ENCODE measurements around the gene NR2E1. TPM values are rescaled to one million over a fixed set of nuclear protein-coding genes. Genes with fewer than 3 reads are reported as not detected.

NR2E1 gene
- total and polyA plus RNA-seq, 2 experiments from 2014 or later: not detected

DNA sequence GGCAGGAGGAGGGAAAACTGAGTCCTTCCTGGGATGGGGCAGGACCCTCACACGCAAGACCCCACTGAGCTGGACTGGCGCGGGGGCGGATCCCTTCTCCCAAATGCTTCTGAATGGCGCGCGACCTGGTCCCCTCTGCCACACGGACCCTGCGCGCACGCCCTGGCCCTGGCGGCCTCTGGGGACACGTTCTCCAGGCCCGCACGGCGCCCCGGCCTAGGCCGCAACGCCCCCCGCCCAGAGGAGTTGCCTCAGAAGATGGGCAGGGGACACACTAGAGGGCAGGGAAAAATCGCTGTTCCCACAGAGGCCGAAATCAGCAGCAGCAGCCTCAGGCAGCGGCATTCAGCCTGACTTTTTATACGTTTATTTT, 46.1 kb upstream of the NR2E1 start:
- peaks cover 36% of the 10 kb centered on the region for H3F3A ChIP-seq (replicated peaks; ENCODE audit: low read depth)
- H3K27me3 ChIP-seq (ENCODE audit: insufficient read depth): peaks cover 100% of the 10 kb centered on the region
- H3K9me2 ChIP-seq (ENCODE audit: insufficient read depth): no peaks in the 10 kb centered on the region
- H4K20me1 ChIP-seq (replicated peaks; ENCODE audit: insufficient read depth): peaks cover 11% of the 10 kb centered on the region; the same call in 1 of the 2 replicates
- Mint-ChIP-seq H3K27me3 (ENCODE audit: insufficient read depth, low read depth, poor library complexity) (peaks cover 97% of the 10 kb centered on the region), H3K9me3 (peaks cover 10% of the 10 kb centered on the region), H3K4me1 (peaks cover 64% of the 10 kb centered on the region), H3K4me3 (peak overlapping the region; percentile 64; the same call in 2 of the 3 replicates), H3K36me3 (ENCODE audit: low read depth) (no peaks in the 10 kb centered on the region; the same call in 2 of the 3 replicates), H3K27ac (no peak overlapping the region)
- peak; percentile 2 for TF ChIP-seq EZH2 (IDR thresholded peaks at IDR 0.05; ENCODE audit: low read depth, unreplicated experiment)
- no peak for TF ChIP-seq STAT1 (IDR thresholded peaks at IDR 0.05; ENCODE audit: unreplicated experiment)
- peak; percentile 45 for TF ChIP-seq EZH2phosphoT487 (IDR thresholded peaks at IDR 0.05; ENCODE audit: unreplicated experiment)
- TF ChIP-seq ZNF114 (CRISPR knock-in tag; IDR thresholded peaks at IDR 0.05): no peak
- TF ChIP-seq JUNB (IDR thresholded peaks at IDR 0.05; ENCODE audit: unreplicated experiment): no peak
- peaks cover 62% of the 10 kb centered on the region for H3K4me1 ChIP-seq (ENCODE audit: insufficient read depth)
- H3K4me3 ChIP-seq: peak overlapping the region; percentile 50
- peak; percentile 56 for DNase-seq (ENCODE audit: low spot score)
- H3K79me2 ChIP-seq (replicated peaks; ENCODE audit: insufficient read depth): no peaks in the 10 kb centered on the region
- peak; percentile 4; the same call in 2 of the 3 replicates for ATAC-seq
- H2AFZ ChIP-seq: no peak overlapping the region
- H3K4me2 ChIP-seq: peak overlapping the region; percentile 83
- no peak overlapping the region for H3K27ac ChIP-seq (ENCODE audit: low read depth)
- no peaks in the 10 kb centered on the region for H3K36me3 ChIP-seq (ENCODE audit: insufficient read depth)

DNA sequence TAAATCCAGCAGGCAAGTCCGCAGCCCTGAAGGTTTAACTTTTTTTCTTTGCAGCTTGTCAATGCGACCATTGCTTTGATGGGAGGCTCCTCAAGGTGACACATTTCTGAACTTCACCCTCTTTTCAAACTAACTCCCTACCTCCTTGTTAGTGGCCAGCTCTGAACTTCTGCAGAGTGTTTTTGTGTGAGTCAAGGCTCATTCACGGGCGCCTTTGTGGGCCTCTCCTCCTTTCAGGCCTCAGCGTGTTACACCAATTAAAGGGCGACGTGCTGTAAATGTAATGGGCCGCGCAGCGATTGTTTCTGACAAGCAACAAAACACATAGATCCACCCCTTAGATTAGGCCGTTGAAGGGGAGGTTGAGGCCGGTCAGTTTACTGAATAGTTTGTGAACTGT, 45.5 kb upstream of the NR2E1 start:
- Histone ChIP-seq H2AFZ (no peak overlapping the region), H3K4me1 (ENCODE audit: insufficient read depth) (peaks cover 59% of the 10 kb centered on the region), H3F3A (replicated peaks; ENCODE audit: low read depth) (peaks cover 33% of the 10 kb centered on the region), H3K9me2 (ENCODE audit: insufficient read depth) (no peaks in the 10 kb centered on the region), H4K20me1 (replicated peaks; ENCODE audit: insufficient read depth) (peaks cover 11% of the 10 kb centered on the region; the same call in 1 of the 2 replicates), H3K79me2 (replicated peaks; ENCODE audit: insufficient read depth) (no peaks in the 10 kb centered on the region), H3K27ac (ENCODE audit: low read depth) (no peak overlapping the region), H3K27me3 (ENCODE audit: insufficient read depth) (peaks cover 100% of the 10 kb centered on the region), H3K4me3 (peak overlapping the region; percentile 39), H3K36me3 (ENCODE audit: insufficient read depth) (no peaks in the 10 kb centered on the region), H3K4me2 (peak overlapping the region; percentile 83)
- Mint-ChIP-seq H3K4me1 (peaks cover 60% of the 10 kb centered on the region), H3K4me3 (peak overlapping the region; percentile 36), H3K27ac (no peak overlapping the region), H3K9me3 (peaks cover 10% of the 10 kb centered on the region), H3K36me3 (ENCODE audit: low read depth) (no peaks in the 10 kb centered on the region; the same call in 2 of the 3 replicates), H3K27me3 (ENCODE audit: insufficient read depth, low read depth, poor library complexity) (peaks cover 97% of the 10 kb centered on the region)
- DNase-seq (ENCODE audit: low spot score): peak; percentile 57
- no peak for ATAC-seq
- TF ChIP-seq EZH2 (IDR thresholded peaks at IDR 0.05; ENCODE audit: low read depth, unreplicated experiment): peak; percentile 95
- TF ChIP-seq JUNB (IDR thresholded peaks at IDR 0.05; ENCODE audit: unreplicated experiment): no peak
- no peak for TF ChIP-seq EZH2phosphoT487 (IDR thresholded peaks at IDR 0.05; ENCODE audit: unreplicated experiment)
- no peak for TF ChIP-seq STAT1 (IDR thresholded peaks at IDR 0.05; ENCODE audit: unreplicated experiment)
- TF ChIP-seq NANOG (IDR thresholded peaks at IDR 0.05; ENCODE audit: borderline replicate concordance): no peak
- TF ChIP-seq CREB1 (CRISPR knock-in tag; IDR thresholded peaks at IDR 0.05; ENCODE audit: low read depth): no peak
- TF ChIP-seq, protein P1, sequence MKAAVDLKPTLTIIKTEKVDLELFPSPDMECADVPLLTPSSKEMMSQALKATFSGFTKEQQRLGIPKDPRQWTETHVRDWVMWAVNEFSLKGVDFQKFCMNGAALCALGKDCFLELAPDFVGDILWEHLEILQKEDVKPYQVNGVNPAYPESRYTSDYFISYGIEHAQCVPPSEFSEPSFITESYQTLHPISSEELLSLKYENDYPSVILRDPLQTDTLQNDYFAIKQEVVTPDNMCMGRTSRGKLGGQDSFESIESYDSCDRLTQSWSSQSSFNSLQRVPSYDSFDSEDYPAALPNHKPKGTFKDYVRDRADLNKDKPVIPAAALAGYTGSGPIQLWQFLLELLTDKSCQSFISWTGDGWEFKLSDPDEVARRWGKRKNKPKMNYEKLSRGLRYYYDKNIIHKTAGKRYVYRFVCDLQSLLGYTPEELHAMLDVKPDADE (IDR thresholded peaks at IDR 0.05): no peak
- TF ChIP-seq, protein P2, sequence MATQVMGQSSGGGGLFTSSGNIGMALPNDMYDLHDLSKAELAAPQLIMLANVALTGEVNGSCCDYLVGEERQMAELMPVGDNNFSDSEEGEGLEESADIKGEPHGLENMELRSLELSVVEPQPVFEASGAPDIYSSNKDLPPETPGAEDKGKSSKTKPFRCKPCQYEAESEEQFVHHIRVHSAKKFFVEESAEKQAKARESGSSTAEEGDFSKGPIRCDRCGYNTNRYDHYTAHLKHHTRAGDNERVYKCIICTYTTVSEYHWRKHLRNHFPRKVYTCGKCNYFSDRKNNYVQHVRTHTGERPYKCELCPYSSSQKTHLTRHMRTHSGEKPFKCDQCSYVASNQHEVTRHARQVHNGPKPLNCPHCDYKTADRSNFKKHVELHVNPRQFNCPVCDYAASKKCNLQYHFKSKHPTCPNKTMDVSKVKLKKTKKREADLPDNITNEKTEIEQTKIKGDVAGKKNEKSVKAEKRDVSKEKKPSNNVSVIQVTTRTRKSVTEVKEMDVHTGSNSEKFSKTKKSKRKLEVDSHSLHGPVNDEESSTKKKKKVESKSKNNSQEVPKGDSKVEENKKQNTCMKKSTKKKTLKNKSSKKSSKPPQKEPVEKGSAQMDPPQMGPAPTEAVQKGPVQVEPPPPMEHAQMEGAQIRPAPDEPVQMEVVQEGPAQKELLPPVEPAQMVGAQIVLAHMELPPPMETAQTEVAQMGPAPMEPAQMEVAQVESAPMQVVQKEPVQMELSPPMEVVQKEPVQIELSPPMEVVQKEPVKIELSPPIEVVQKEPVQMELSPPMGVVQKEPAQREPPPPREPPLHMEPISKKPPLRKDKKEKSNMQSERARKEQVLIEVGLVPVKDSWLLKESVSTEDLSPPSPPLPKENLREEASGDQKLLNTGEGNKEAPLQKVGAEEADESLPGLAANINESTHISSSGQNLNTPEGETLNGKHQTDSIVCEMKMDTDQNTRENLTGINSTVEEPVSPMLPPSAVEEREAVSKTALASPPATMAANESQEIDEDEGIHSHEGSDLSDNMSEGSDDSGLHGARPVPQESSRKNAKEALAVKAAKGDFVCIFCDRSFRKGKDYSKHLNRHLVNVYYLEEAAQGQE (IDR thresholded peaks at IDR 0.05; ENCODE audit: unreplicated experiment): no peak
